Activated CD4-positive, alpha-beta T cell treated with anti-CD3 and anti-CD28 coated beads for 1 hour (primary cell): ENCODE measurements around the gene NEK5.
"Not testable (repeated sequence)": the region's sequence is repeated elsewhere in the genome, so short reads cannot be mapped to it uniquely, and the experiment has no call there.

Source experiments
- DNase-seq: peaks from one replicate; pipeline ENCODE4 v3.0.0-alpha.2; 2020

Gene NEK5

GRCh38 chr13:52137489-52137888 lies 8.6 kb upstream of the NEK5 start:
- no peak for DNase-seq

GRCh38 chr13:52136763-52137162 lies 7.9 kb upstream of the NEK5 start:
- DNase-seq: no peak

- no peak for DNase-seq
These were observed 1.8 kb upstream of the NEK5 start for GRCh38 chr13:52130641-52131040.

GRCh38 chr13:52127783-52128702 lies 830 bp downstream of the NEK5 start:
- peak; percentile 17 for DNase-seq

GRCh38 chr13:52127378-52127777 lies 1.5 kb downstream of the NEK5 start:
- DNase-seq: no peak

- DNase-seq: no peak
These were observed 3.3 kb downstream of the NEK5 start for GRCh38 chr13:52125547-52125946.

GRCh38 chr13:52118595-52118994 lies 10.3 kb downstream of the NEK5 start:
- DNase-seq: no peak

GRCh38 chr13:52118095-52118494 lies 10.8 kb downstream of the NEK5 start:
- no peak for DNase-seq

GRCh38 chr13:52112591-52112990 lies 16.3 kb downstream of the NEK5 start:
- DNase-seq: no peak

- no peak for DNase-seq
These were observed 19.7 kb downstream of the NEK5 start for GRCh38 chr13:52109116-52109670.

GRCh38 chr13:52105841-52106240 lies 23.0 kb downstream of the NEK5 start:
- no peak for DNase-seq

- no peak for DNase-seq
These were observed 24.2 kb downstream of the NEK5 start for GRCh38 chr13:52104624-52105023.

GRCh38 chr13:52103386-52103785 lies 25.5 kb downstream of the NEK5 start:
- DNase-seq: no peak

- not testable (repeated sequence) for DNase-seq
These were observed 26.4 kb downstream of the NEK5 start for GRCh38 chr13:52102423-52102822.

GRCh38 chr13:52097197-52097596 lies 31.7 kb downstream of the NEK5 start:
- DNase-seq: no peak

GRCh38 chr13:52096748-52097147 lies 32.1 kb downstream of the NEK5 start:
- no peak for DNase-seq

GRCh38 chr13:52096062-52096461 lies 32.8 kb downstream of the NEK5 start:
- DNase-seq: no peak

- DNase-seq: no peak
These were observed 36.8 kb downstream of the NEK5 start for GRCh38 chr13:52092087-52092486.

GRCh38 chr13:52091473-52091872 lies 37.4 kb downstream of the NEK5 start:
- no peak for DNase-seq

- DNase-seq: no peak
These were observed 43.5 kb downstream of the NEK5 start for GRCh38 chr13:52085421-52085820.

- DNase-seq: not testable (repeated sequence)
These were observed 43.9 kb downstream of the NEK5 start for GRCh38 chr13:52084981-52085380.

GRCh38 chr13:52082601-52083000 lies 46.3 kb downstream of the NEK5 start:
- DNase-seq: no peak

- DNase-seq: not testable (repeated sequence)
These were observed 49.0 kb downstream of the NEK5 start for GRCh38 chr13:52079891-52080290.

- no peak for DNase-seq
These were observed 57.8 kb downstream of the NEK5 start for GRCh38 chr13:52070929-52071523.
